Prostate gland (tissue), 2 donors: ENCODE data around the gene TFR2. TPM values are rescaled to one million over a fixed set of nuclear protein-coding genes. Genes with fewer than 3 reads are reported as not detected.

Source experiments
- DNase-seq: peaks from one replicate; pipeline ENCODE4 v3.0.0-alpha.2; 2019; ENCODE audit warnings: low spot score
- H3K27ac ChIP-seq, 2 donors: fragments of 200-600 bp; sonication (generic); 2 replicates each; pipeline ENCODE4 v1.5.1; 2017 to 2019
- H3K27me3 ChIP-seq: fragments of 200-600 bp; sonication (generic); replicated peaks from 2 replicates; pipeline ENCODE4 v1.5.1; 2019; ENCODE audit not compliant: insufficient read depth
- H3K36me3 ChIP-seq, 2 donors: fragments of 200-600 bp; sonication (generic); 1 replicate in 1 of 2; 2 replicates in 1 of 2; pipeline versions ENCODE4 v1.5.1 to v1.8.1; 2017 to 2019
- H3K4me1 ChIP-seq: fragments of 200-600 bp; sonication (generic); replicated peaks from 2 replicates; pipeline ENCODE4 v1.5.1; 2019
- H3K4me3 ChIP-seq, 2 donors: fragments of 200-600 bp; sonication (generic); 2 replicates each; pipeline ENCODE4 v1.5.1; 2017 to 2019
- H3K9me3 ChIP-seq: fragments of 200-600 bp; sonication (generic); 2 replicates; pipeline ENCODE4 v1.5.1; 2017
- POLR2A ChIP-seq: fragments of 450-650 bp; IDR thresholded peaks from one replicate; pipeline ENCODE4 v1.6.1; 2016; ENCODE audit warnings: antibody characterized with exemption, mild to moderate bottlenecking
- POLR2AphosphoS5 ChIP-seq: sonication (generic); formaldehyde crosslinking; IDR thresholded peaks from one replicate; pipeline ENCODE4 v1.6.1; 2017; ENCODE audit warnings: antibody characterized with exemption
- WGBS: methylation state at CpG from one replicate; pipeline ENCODE4 v1.1.5; 2018; 5-methylcytosine and 5-hydroxymethylcytosine counted together
- intact Hi-C: fragments of 100-400 bp; cut with DNase I; formaldehyde crosslinking; loops from one replicate; pipeline ENCODE4 v1.14.2; 2022
- total RNA-seq, 2 donors: library from RNA; depleted of rRNA; stranded (reverse); fragments of >200 nt; gene quantifications; one replicate each; pipeline ENCODE4 v1.1.0, GENCODE V29; 2016
- TF ChIP-seq, protein P1 (sequence below), 4 experiments: fragments of 200-600 bp in 2 of 4; fragments of 450-650 bp in 2 of 4; sonication (generic) in 2 of 4; IDR thresholded peaks; 1 replicate in 3 of 4; 2 replicates in 1 of 4; pipeline ENCODE4 v1.5.1; 2016 to 2019; ENCODE audit warnings: antibody characterized with exemption in 4 of 4, mild to moderate bottlenecking in 2 of 4, moderate library complexity in 2 of 4

Gene TFR2
- total RNA-seq, 2 donors from 2014 or later, result 0.59 to 2.3 TPM

DNA sequence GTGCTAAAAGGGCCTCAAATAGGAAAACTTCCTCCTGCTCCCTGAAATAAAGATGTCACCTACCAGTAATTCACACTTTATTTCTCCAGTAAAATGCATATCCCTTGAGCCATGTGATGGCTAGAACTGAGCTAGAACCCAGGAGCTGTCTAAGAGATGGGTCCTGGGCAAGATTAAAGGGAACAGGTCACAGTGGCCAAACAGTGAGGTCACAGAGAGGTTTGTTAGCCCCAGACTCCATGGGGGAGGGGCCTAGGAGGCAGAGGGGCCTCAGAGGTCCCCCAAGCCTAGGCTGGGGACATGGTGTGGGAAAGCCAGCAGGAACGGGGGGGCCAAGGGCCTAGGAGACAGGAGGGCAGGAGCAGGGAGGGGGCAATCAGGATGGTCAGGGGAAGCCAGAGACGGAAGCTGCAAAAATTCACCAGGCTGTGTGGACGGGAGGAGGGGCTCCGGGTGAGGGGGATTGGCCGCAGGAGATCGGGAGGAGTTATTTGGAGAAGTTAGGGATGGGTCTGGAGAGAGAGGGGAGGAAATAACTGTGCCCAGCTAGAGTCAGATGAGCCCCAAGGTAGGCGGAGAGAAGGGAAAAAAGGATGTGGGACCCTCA, 51.9 kb downstream of the TFR2 start:
- 48% methylated on average over 7 of the region's 7 CpGs for WGBS
- intact Hi-C loops, result loop anchor here (5.0 kb wide), 1 partner anchor 103 kb away; the partner anchor contains the start of gene GIGYF1
- peaks cover 5% of the 10 kb centered on the region for H3K4me1 ChIP-seq
- no peaks in the 10 kb centered on the region for H3K36me3 ChIP-seq
- H3K27ac ChIP-seq, result peak overlapping the region in 1 of 2 donors; percentile 3
- no peaks in the 10 kb centered on the region for H3K27me3 ChIP-seq
- H3K4me3 ChIP-seq, result no peak overlapping the region
- TF ChIP-seq, protein P1, sequence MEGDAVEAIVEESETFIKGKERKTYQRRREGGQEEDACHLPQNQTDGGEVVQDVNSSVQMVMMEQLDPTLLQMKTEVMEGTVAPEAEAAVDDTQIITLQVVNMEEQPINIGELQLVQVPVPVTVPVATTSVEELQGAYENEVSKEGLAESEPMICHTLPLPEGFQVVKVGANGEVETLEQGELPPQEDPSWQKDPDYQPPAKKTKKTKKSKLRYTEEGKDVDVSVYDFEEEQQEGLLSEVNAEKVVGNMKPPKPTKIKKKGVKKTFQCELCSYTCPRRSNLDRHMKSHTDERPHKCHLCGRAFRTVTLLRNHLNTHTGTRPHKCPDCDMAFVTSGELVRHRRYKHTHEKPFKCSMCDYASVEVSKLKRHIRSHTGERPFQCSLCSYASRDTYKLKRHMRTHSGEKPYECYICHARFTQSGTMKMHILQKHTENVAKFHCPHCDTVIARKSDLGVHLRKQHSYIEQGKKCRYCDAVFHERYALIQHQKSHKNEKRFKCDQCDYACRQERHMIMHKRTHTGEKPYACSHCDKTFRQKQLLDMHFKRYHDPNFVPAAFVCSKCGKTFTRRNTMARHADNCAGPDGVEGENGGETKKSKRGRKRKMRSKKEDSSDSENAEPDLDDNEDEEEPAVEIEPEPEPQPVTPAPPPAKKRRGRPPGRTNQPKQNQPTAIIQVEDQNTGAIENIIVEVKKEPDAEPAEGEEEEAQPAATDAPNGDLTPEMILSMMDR (IDR thresholded peaks at IDR 0.05), result no peak
- TF ChIP-seq POLR2A (no peak), POLR2AphosphoS5 (no peak)
- no peaks in the 10 kb centered on the region for H3K9me3 ChIP-seq
- DNase-seq, result no peak

DNA sequence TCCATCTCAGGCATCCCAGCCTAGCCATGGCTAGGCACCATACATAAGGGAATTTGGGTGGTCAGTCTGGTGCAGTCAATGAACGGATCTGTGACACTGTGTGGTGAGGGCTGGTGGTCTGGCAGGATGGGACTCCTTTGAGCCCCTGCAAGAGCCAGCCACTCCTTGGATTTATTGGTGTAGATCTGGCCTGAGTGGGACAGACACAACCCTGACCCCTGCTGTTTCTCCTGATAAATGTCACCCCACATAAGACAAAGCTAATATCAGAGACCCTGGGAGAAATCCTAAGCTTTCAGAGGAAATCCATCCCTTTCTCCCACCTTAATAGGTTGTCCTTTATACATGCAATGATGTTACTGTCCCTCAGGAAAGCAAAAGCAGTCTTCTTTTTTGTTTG, 52.9 kb downstream of the TFR2 start:
- Histone ChIP-seq H3K36me3 (no peaks in the 10 kb centered on the region), H3K4me1 (peaks cover 15% of the 10 kb centered on the region), H3K4me3 (no peak overlapping the region), H3K27ac (no peak overlapping the region), H3K9me3 (no peaks in the 10 kb centered on the region), H3K27me3 (no peaks in the 10 kb centered on the region)
- 50% methylated on average over 1 of the region's 1 CpG for WGBS
- no peak for TF ChIP-seq POLR2A
- TF ChIP-seq, protein P1 (IDR thresholded peaks at IDR 0.05), result peak in 3 of 4 experiments; percentile 10 to 33 (median 20)
- no peak for DNase-seq
- intact Hi-C loops, result loop anchor here (5.0 kb wide), 1 partner anchor 104 kb away; the partner anchor contains the start of gene GIGYF1

DNA sequence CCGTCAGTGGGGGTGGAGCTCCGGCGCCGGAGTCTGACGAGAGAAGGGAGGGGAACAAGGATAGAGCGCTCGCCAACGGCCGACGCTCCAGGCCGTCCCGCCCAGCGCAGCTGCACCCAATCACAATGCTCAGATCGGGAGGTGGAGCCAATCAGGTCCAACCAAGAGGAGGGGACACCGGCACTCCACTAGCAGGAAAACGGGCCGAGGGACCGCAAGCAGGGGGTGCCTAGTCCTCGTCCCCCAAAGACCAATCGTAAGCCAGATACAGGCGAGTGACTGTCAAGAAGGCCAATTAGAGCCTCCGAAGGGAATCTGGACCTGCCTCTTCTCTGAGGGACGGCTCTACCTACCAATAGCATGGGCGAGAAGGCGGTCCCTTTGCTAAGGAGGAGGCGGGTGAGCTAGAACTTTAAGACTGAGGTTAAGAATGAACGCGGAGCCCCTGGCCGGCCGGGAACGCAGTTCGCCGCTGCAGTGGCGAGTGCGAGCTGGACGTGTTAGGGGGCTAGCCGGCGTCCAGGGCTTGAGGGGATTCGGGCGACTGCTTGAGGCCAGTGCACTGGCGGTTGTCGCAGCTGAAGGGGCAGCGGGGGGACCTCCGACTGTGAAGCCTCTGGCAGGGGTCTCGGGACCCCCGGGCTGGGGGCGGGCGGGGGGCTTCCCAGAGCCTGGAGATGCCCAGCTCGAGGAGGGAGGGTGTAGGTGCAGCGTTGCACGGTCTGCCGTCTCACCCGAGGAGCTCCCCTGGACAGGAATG, 54.9 kb downstream of the TFR2 start, which contains the start of gene FBXO24:
Gene FBXO24 (plus strand): TSS at position 63 of the 760 bp plus-strand sequence. CDS start 298 bp downstream, at position 361.
- Histone ChIP-seq H3K27ac (peak within 1 kb of the TSS; percentile 96 to 99), H3K4me3 (peak within 1 kb of the TSS; percentile 76 to 98), H3K4me1 (peaks cover 32% of the 10 kb centered on the region), H3K9me3 (no peaks in the 10 kb centered on the region), H3K27me3 (no peaks in the 10 kb centered on the region), H3K36me3 (peaks cover 0 to 5% of the 10 kb centered on the region in 2 donors)
- DNase-seq, result peak; percentile 100
- intact Hi-C loops, result loop anchor here (5.0 kb wide), 1 partner anchor 106 kb away; the partner anchor contains the start of gene GIGYF1
- TF ChIP-seq POLR2AphosphoS5 (peak; percentile 94), POLR2A (peak; percentile 46)
- TF ChIP-seq, protein P1 (IDR thresholded peaks at IDR 0.05), result no peak
- WGBS, result under 1% methylated on average over 43 of the region's 53 CpGs

- H3K4me1 ChIP-seq, result peaks cover 32% of the 10 kb centered on the region
Measured at GRCh38 chr7:100585511-100586265, 55.7 kb downstream of the TFR2 start, which contains the start of gene LRCH4. TSS of gene LRCH4 (minus strand) at chr7:100586129. CDS start at chr7:100586100, 29 bp downstream.

More at GRCh38 chr7:100585511-100586265, 55.7 kb downstream of the TFR2 start, which contains the start of gene LRCH4:
- peaks cover 6 to 8% of the 10 kb centered on the region in 2 donors for H3K36me3 ChIP-seq
- peak; percentile 98 for TF ChIP-seq POLR2AphosphoS5
- TF ChIP-seq, protein P1 (IDR thresholded peaks at IDR 0.05), result peak in 2 of 4 experiments; percentile 8 to 23
- peak; percentile 97 for TF ChIP-seq POLR2A
- intact Hi-C loops, result loop anchor here (5.0 kb wide), 1 partner anchor 107 kb away; the partner anchor contains the start of gene GIGYF1
- peak within 1 kb of the TSS; percentile 76 to 98 for H3K4me3 ChIP-seq
- no peaks in the 10 kb centered on the region for H3K9me3 ChIP-seq
- H3K27ac ChIP-seq, result peak within 1 kb of the TSS; percentile 96 to 99
- peak; percentile 49 for DNase-seq
- H3K27me3 ChIP-seq, result no peaks in the 10 kb centered on the region
- WGBS, result 1% methylated on average over 47 of the region's 61 CpGs
